K562 (cell line): ENCODE measurements around the gene RASGRP4. TPM values are rescaled to one million over a fixed set of nuclear protein-coding genes. Genes with fewer than 3 reads are reported as not detected.

Experiments used
- ATAC-seq: fragments of 200-7000 bp; cut with Tn5 transposase; 3 replicates; pipeline ENCODE4 v1.9.1; 2020; ENCODE audit warnings: moderate library complexity
- BruUV-seq: library from RNA; stranded (reverse); fragments of 400-500 nt; replicated peaks from 2 replicates; lab custom pipeline; 2021; lab: Mats Ljungman, UMichigan
- CTCF ChIA-PET: fragments of 300-600 bp; formaldehyde crosslinking; extraction: SDS; loops from one replicate; lab custom pipeline; 2021; ENCODE audit warnings: low intra/inter-chr PET ratio; lab: Yijun Ruan, JAX
- POLR2A ChIA-PET: fragments of 300-600, 350-650 bp; sonication (Branson Sonifier 250); formaldehyde crosslinking; extraction: SDS; loops from one replicate; lab custom pipeline; 2021; ENCODE audit warnings: antibody characterized with exemption, inconsistent platforms; lab: Yijun Ruan, JAX
- DNase-seq, 4 experiments: peaks; one replicate each; pipeline versions ENCODE4 v3.0.0 to v3.0.0-alpha.2; 2011 to 2018; ENCODE audit warnings: low spot score in 3 of 4, mixed read lengths in 3 of 4; ENCODE audit errors: extremely low read depth in 1 of 4
- FAIRE-seq: peaks from 2 replicates; lab custom pipeline; 2011; peaks lifted over from hg19 to GRCh38; lab: Jason Lieb, UNC
- H2AFZ ChIP-seq: 2 replicates; pipeline ENCODE4 v1.6.0; 2011; ENCODE audit warnings: low read depth, low read length, control low read depth, inconsistent platforms
- H3K27ac ChIP-seq: fragments of 200-600 bp; 3 replicates; pipeline ENCODE4 v1.8.0; 2011; ENCODE audit warnings: low read depth, mild to moderate bottlenecking, control low read depth, inconsistent platforms, low read length, moderate library complexity, mixed read lengths; ENCODE audit errors: extremely low read depth
- H3K27me3 ChIP-seq, 2 experiments: fragments of 300-600 bp in 1 of 2; 2 replicates in 1 of 2; 3 replicates in 1 of 2; pipeline versions ENCODE4 v1.6.0 to v1.8.0; 2011; ENCODE audit warnings: inconsistent platforms in 2 of 2, low read length in 2 of 2, mild to moderate bottlenecking in 1 of 2, mixed read lengths in 1 of 2, moderate library complexity in 1 of 2; ENCODE audit not compliant: control insufficient read depth in 2 of 2, insufficient read depth in 2 of 2
- H3K36me3 ChIP-seq: fragments of 300-600 bp; 3 replicates; pipeline ENCODE4 v1.8.0; 2011; ENCODE audit warnings: mild to moderate bottlenecking, low read length, inconsistent platforms; ENCODE audit not compliant: control insufficient read depth, insufficient read depth
- H3K4me1 ChIP-seq, 2 experiments: fragments of 200-600 bp in 1 of 2; replicated peaks in 1 of 2; 2 replicates in 1 of 2; 3 replicates in 1 of 2; pipeline versions ENCODE4 v1.5.1 to v1.8.0; 2011; ENCODE audit warnings: inconsistent platforms in 2 of 2, low read length in 2 of 2, mild to moderate bottlenecking in 1 of 2, mixed read lengths in 1 of 2, moderate library complexity in 1 of 2; ENCODE audit not compliant: control insufficient read depth in 2 of 2, insufficient read depth in 2 of 2
- H3K4me2 ChIP-seq: 2 replicates; pipeline ENCODE4 v1.6.1; 2011; ENCODE audit warnings: low read length, control low read depth, inconsistent platforms, mixed read lengths; ENCODE audit not compliant: insufficient read depth
- H3K4me3 ChIP-seq: fragments of 200-600 bp; sonication (generic), shearing (Covaris generic); 2 replicates; pipeline ENCODE4 v1.5.1; 2016; ENCODE audit warnings: control low read depth, inconsistent platforms
- H3K79me2 ChIP-seq: fragments of 200-600 bp; 3 replicates; pipeline ENCODE4 v1.8.0; 2011; ENCODE audit warnings: low read length, inconsistent platforms; ENCODE audit not compliant: control insufficient read depth, insufficient read depth
- H3K9ac ChIP-seq, 2 experiments: 2 replicates each; pipeline versions ENCODE4 v1.6.0 to v1.6.1; 2011; ENCODE audit warnings: low read depth in 2 of 2, low read length in 2 of 2, control low read depth in 1 of 2, inconsistent platforms in 1 of 2, mild to moderate bottlenecking in 1 of 2, mixed read lengths in 1 of 2; ENCODE audit not compliant: insufficient read depth in 1 of 2
- H3K9me1 ChIP-seq: one replicate; pipeline ENCODE4 v1.6.0; 2011; ENCODE audit warnings: inconsistent platforms, mild to moderate bottlenecking, low read length, moderate library complexity; ENCODE audit not compliant: control insufficient read depth, insufficient read depth
- H3K9me3 ChIP-seq: replicated peaks from 2 replicates; pipeline ENCODE4 v1.5.1; 2011; ENCODE audit warnings: low read depth, low read length, inconsistent platforms; ENCODE audit not compliant: control insufficient read depth, insufficient read depth
- H4K20me1 ChIP-seq: replicated peaks from 2 replicates; pipeline ENCODE4 v1.6.1; 2011; ENCODE audit warnings: low read length, inconsistent platforms, mixed read lengths; ENCODE audit not compliant: control insufficient read depth, insufficient read depth
- ARNT ChIP-seq, 2 experiments: fragments of 450-650 bp; IDR thresholded peaks; 2 replicates each; pipeline ENCODE4 v1.6.1; 2016; ENCODE audit warnings: mild to moderate bottlenecking in 1 of 2
- CC2D1A ChIP-seq: fragments of 450-650 bp; IDR thresholded peaks from 2 replicates; pipeline ENCODE4 v1.6.1; 2017; ENCODE audit warnings: mild to moderate bottlenecking
- NR1H2 ChIP-seq: sonication (generic); formaldehyde crosslinking; IDR thresholded peaks from 2 replicates; pipeline ENCODE4 v1.4.0; 2020; ENCODE audit warnings: mild to moderate bottlenecking, missing genetic modification reagents
- RBFOX2 ChIP-seq: fragments of 200-400 bp; formaldehyde crosslinking; IDR thresholded peaks from 2 replicates; pipeline ENCODE4 v1.6.1; 2017; ENCODE audit warnings: low read depth, mild to moderate bottlenecking, low read length, moderate library complexity
- TOE1 ChIP-seq, 2 experiments: fragments of 450-650 bp in 1 of 2; sonication (generic) in 1 of 2; formaldehyde crosslinking in 1 of 2; IDR thresholded peaks; 2 replicates each; pipeline versions ENCODE4 v1.7.1 to v1.8.0; 2016 to 2022; ENCODE audit warnings: borderline replicate concordance in 2 of 2, mild to moderate bottlenecking in 2 of 2, antibody characterized with exemption in 1 of 2, inconsistent platforms in 1 of 2, low read depth in 1 of 2, missing genetic modification reagents in 1 of 2, moderate library complexity in 1 of 2
- WGBS: fragments of 100-300 bp; shearing (Covaris generic); methylation state at CpG from one replicate; pipeline ENCODE4 v1.1.6; 2016; ENCODE audit warnings: low coverage, mixed read lengths; ENCODE audit not compliant: insufficient coverage; ENCODE audit errors: missing lambda C conversion rate; 5-methylcytosine and 5-hydroxymethylcytosine counted together
- in situ Hi-C: fragments of 300-500 bp; cut with MboI; formaldehyde crosslinking; loops from 4 replicates; pipeline ENCODE4 v1.15.0; 2018; ENCODE audit warnings: inconsistent platforms, mixed read lengths
- intact Hi-C: fragments of 100-400 bp; cut with micrococcal nuclease; formaldehyde crosslinking; loops from 2 replicates; pipeline ENCODE4 v1.14.2; 2022
- polyA plus RNA-seq, 8 experiments: library from polyadenylated mRNA; depleted of rRNA in 4 of 8; stranded (reverse) in 5 of 8; unstranded in 3 of 8; fragments of >200 nt; fragmentation: Nextera tagmentation in 2 of 8; fragmentation: Illumina TruSeq in 1 of 8; extraction: Ambion mirVana in 2 of 8; extraction: Trizol in 1 of 8; gene quantifications; 2 replicates each; pipeline versions ENCODE4 v1.2.1 to v1.2.3, GENCODE V29; 2011 to 2014; ENCODE audit warnings: inconsistent platforms in 1 of 8, missing spikeins in 1 of 8
- total RNA-seq, 7 experiments: library from RNA; depleted of rRNA in 6 of 7; stranded (reverse); fragments of >200 nt in 6 of 7; fragmentation: Illumina TruSeq in 2 of 7; extraction: Trizol in 2 of 7; gene quantifications; 2 replicates each; pipeline versions ENCODE4 v1.2.1 to v1.2.3, GENCODE V29; 2011 to 2021; ENCODE audit warnings: low replicate concordance in 1 of 7
- TF ChIP-seq, protein P1 (sequence below): conservative IDR thresholded peaks from 2 replicates; pipeline ENCODE4 v1.6.1; 2011; ENCODE audit warnings: low read depth, mild to moderate bottlenecking, low read length; ENCODE audit not compliant: control insufficient read depth
- TF ChIP-seq, protein P2 (sequence below): fragments of 450-650 bp; formaldehyde crosslinking; IDR thresholded peaks from 2 replicates; pipeline ENCODE4 v1.4.0; 2020; ENCODE audit warnings: mild to moderate bottlenecking, moderate library complexity
- TF ChIP-seq, protein P3 (sequence below): fragments of 250-450 bp; sonication (Bioruptor Pico); IDR thresholded peaks from 2 replicates; pipeline ENCODE4 v1.6.1; 2021; ENCODE audit warnings: mild to moderate bottlenecking

RASGRP4 gene
- total and polyA plus RNA-seq, 9 of the 15 experiments (the other 6 are each of a cell fraction or from before 2014, with no cell fraction given) = 0.39 to 4.6 (median 3.8) TPM

GRCh38 chr19:38448225-38448624, 22.2 kb upstream of the RASGRP4 start:
- CTCF ChIA-PET = interaction anchor here (0.6 kb wide), 1 partner anchor 11 kb away, joined by 3 read pairs; no protein-coding TSS in a partner anchor
- H2AFZ ChIP-seq = no peak overlapping the region
- H3K9ac ChIP-seq = peak overlapping the region in 1 of 2 experiments; percentile 71; a peak in 2 of 4 replicates
- no peak for ATAC-seq
- intact Hi-C loops = no loop called here
- no TSS peak for BruUV-seq
- H3K27ac ChIP-seq = no peak overlapping the region
- H3K9me1 ChIP-seq = no peaks in the 10 kb centered on the region
- H3K9me3 ChIP-seq = no peaks in the 10 kb centered on the region
- peaks cover 29% of the 10 kb centered on the region; the same call in 1 of the 3 replicates for H3K36me3 ChIP-seq
- WGBS = 93% methylated on average over 9 of the region's 9 CpGs
- no peaks in the 10 kb centered on the region for H3K79me2 ChIP-seq
- TF ChIP-seq, protein P1, sequence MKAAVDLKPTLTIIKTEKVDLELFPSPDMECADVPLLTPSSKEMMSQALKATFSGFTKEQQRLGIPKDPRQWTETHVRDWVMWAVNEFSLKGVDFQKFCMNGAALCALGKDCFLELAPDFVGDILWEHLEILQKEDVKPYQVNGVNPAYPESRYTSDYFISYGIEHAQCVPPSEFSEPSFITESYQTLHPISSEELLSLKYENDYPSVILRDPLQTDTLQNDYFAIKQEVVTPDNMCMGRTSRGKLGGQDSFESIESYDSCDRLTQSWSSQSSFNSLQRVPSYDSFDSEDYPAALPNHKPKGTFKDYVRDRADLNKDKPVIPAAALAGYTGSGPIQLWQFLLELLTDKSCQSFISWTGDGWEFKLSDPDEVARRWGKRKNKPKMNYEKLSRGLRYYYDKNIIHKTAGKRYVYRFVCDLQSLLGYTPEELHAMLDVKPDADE = no peak
- TF ChIP-seq CC2D1A = no peak
- TF ChIP-seq ARNT (IDR thresholded peaks at IDR 0.05) = no peak
- no peak for TF ChIP-seq TOE1 (IDR thresholded peaks at IDR 0.05; ENCODE audit: borderline replicate concordance)
- no peak for TF ChIP-seq TOE1 (CRISPR knock-in tag; IDR thresholded peaks at IDR 0.05; ENCODE audit: borderline replicate concordance, low read depth)
- TF ChIP-seq, protein P2, sequence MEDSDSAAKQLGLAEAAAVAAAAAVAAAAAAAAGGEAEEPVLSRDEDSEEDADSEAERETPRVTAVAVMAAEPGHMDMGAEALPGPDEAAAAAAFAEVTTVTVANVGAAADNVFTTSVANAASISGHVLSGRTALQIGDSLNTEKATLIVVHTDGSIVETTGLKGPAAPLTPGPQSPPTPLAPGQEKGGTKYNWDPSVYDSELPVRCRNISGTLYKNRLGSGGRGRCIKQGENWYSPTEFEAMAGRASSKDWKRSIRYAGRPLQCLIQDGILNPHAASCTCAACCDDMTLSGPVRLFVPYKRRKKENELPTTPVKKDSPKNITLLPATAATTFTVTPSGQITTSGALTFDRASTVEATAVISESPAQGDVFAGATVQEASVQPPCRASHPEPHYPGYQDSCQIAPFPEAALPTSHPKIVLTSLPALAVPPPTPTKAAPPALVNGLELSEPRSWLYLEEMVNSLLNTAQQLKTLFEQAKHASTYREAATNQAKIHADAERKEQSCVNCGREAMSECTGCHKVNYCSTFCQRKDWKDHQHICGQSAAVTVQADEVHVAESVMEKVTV = no peak
- no peak for TF ChIP-seq NR1H2 (CRISPR knock-in tag)
- TF ChIP-seq, protein P3, sequence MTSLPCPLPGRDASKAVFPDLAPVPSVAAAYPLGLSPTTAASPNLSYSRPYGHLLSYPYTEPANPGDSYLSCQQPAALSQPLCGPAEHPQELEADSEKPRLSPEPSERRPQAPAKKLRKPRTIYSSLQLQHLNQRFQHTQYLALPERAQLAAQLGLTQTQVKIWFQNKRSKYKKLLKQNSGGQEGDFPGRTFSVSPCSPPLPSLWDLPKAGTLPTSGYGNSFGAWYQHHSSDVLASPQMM = no peak
- TF ChIP-seq RBFOX2 = no peak
- TF ChIP-seq, all 486 proteins: peak for 0
- no peaks in the 10 kb centered on the region for H4K20me1 ChIP-seq
- FAIRE-seq = no peak
- in situ Hi-C loops = no loop called here
- H3K4me1 ChIP-seq = peaks cover 5 to 23% of the 10 kb centered on the region in 2 experiments
- DNase-seq = no peak
- POLR2A ChIA-PET = no interaction called here
- no peak overlapping the region for H3K4me3 ChIP-seq
- no peak overlapping the region for H3K4me2 ChIP-seq
- no peaks in the 10 kb centered on the region for H3K27me3 ChIP-seq
